NCI-H1694 treated with DMSO at 0.1 percent for 48 hours (cell line): ENCODE measurements around the gene S100A11.
"Not testable (repeated sequence)": the region's sequence is repeated elsewhere in the genome, so short reads cannot be mapped to it uniquely, and the experiment has no call there.

Experiments
- DNase-seq: peaks from one replicate; lab custom pipeline; 2025; lab: John Stamatoyannopoulos, UW

Gene S100A11

GRCh38 chr1:152036267-152037216, at the start of gene S100A11:
S100A11 (minus strand) TSS chr1:152037004; CDS start chr1:152036915, 89 bp downstream.
- DNase-seq: no peak

- no peak for DNase-seq
Measured at GRCh38 chr1:152084853-152085252, 48.0 kb upstream of the S100A11 start.

- not testable (repeated sequence) for DNase-seq
Measured at GRCh38 chr1:152081026-152081425, 44.2 kb upstream of the S100A11 start.

- not testable (repeated sequence) for DNase-seq
Measured at GRCh38 chr1:152080494-152080893, 43.7 kb upstream of the S100A11 start.

- no peak for DNase-seq
Measured at GRCh38 chr1:152078831-152079441, 42.1 kb upstream of the S100A11 start.

GRCh38 chr1:152072311-152072710, 35.5 kb upstream of the S100A11 start:
- no peak for DNase-seq

GRCh38 chr1:152071123-152071522, 34.3 kb upstream of the S100A11 start:
- DNase-seq: no peak

GRCh38 chr1:152067929-152068328, 31.1 kb upstream of the S100A11 start:
- no peak for DNase-seq

- DNase-seq: no peak
Measured at GRCh38 chr1:152067150-152067549, 30.3 kb upstream of the S100A11 start.

GRCh38 chr1:152061952-152062351, 25.1 kb upstream of the S100A11 start:
- DNase-seq: no peak

GRCh38 chr1:152053375-152053774, 16.6 kb upstream of the S100A11 start:
- peak; percentile 96 for DNase-seq

- DNase-seq: peak; percentile 89
Measured at GRCh38 chr1:152052606-152053005, 15.8 kb upstream of the S100A11 start.

GRCh38 chr1:152050886-152051675, 14.3 kb upstream of the S100A11 start:
- DNase-seq: no peak

- DNase-seq: no peak
Measured at GRCh38 chr1:152049291-152050083, 12.7 kb upstream of the S100A11 start.

- no peak for DNase-seq
Measured at GRCh38 chr1:152048416-152049009, 11.7 kb upstream of the S100A11 start.

GRCh38 chr1:152047730-152048415, 11.1 kb upstream of the S100A11 start:
- DNase-seq: peak; percentile 49

- DNase-seq: no peak
Measured at GRCh38 chr1:152047413-152047729, 10.6 kb upstream of the S100A11 start.

GRCh38 chr1:152044386-152044785, 7.6 kb upstream of the S100A11 start:
- DNase-seq: no peak

- no peak for DNase-seq
Measured at GRCh38 chr1:152043870-152044269, 7.1 kb upstream of the S100A11 start.

GRCh38 chr1:152042030-152042429, 5.2 kb upstream of the S100A11 start:
- no peak for DNase-seq

GRCh38 chr1:152039886-152040285, 3.1 kb upstream of the S100A11 start:
- DNase-seq: no peak
